Activated CD8-positive, alpha-beta T cell treated with anti-CD3 and anti-CD28 coated beads, Interleukin-2, amount 10 ng/mL, durations not matched to agents 7 days and 5 days (primary cell): ENCODE data around the gene ZNF165. TPM values are rescaled to one million over a fixed set of nuclear protein-coding genes. Genes with fewer than 3 reads are reported as not detected.

Experiments used
- total RNA-seq, 2 experiments: library from RNA; stranded (reverse); gene quantifications; one replicate each; pipeline ENCODE4 v1.2.3, GENCODE V29; 2021

ZNF165 gene
- total RNA-seq, 2 experiments from 2014 or later: 0.84 to 0.97 TPM

Other genes starting within 250 kb of the ZNF165 start
- gene OR2B2, start 168.2 kb upstream of the ZNF165 start, total RNA-seq: not detected
- gene OR2B6, start 123.3 kb upstream of the ZNF165 start, total RNA-seq: not detected
- 1 to 10 TPM; 2.9 to 4.5 TPM for gene ZSCAN16, start 44.0 kb downstream of the ZNF165 start, total RNA-seq
- gene ZKSCAN8, start 61.3 kb downstream of the ZNF165 start, total RNA-seq: 10 to 100 TPM; 17.6 to 18.7 TPM
- 1 to 10 TPM; 4.1 to 4.5 TPM for gene ZSCAN9, start 144.7 kb downstream of the ZNF165 start, total RNA-seq
- gene ZKSCAN4, start 171.7 kb downstream of the ZNF165 start, total RNA-seq: 1 to 10 TPM; 6.9 to 7.7 TPM
- gene NKAPL, start 178.7 kb downstream of the ZNF165 start, total RNA-seq: not detected
- gene ZSCAN26, start 186.6 kb downstream of the ZNF165 start, total RNA-seq: 1 to 10 TPM; 6.7 to 9.7 TPM
- 1 to 10 TPM; 3.6 to 4.0 TPM for gene PGBD1, start 201.0 kb downstream of the ZNF165 start, total RNA-seq